GM12801 (cell line): ENCODE measurements around the gene UBE2L6.

ENCODE experiments used
- CTCF ChIP-seq: IDR thresholded peaks from one replicate; pipeline ENCODE4 v1.5.1; 2011; ENCODE audit warnings: control low read depth; ENCODE audit not compliant: insufficient read length; ENCODE audit errors: extremely low read depth

The UBE2L6 gene

GRCh38 chr11:57512646-57513451, 54.6 kb downstream of the UBE2L6 start:
- no peak for TF ChIP-seq CTCF

GRCh38 chr11:57511741-57512430, 55.6 kb downstream of the UBE2L6 start:
- no peak for TF ChIP-seq CTCF

GRCh38 chr11:57508341-57509170, 58.9 kb downstream of the UBE2L6 start:
- TF ChIP-seq CTCF, result no peak

- TF ChIP-seq CTCF, result no peak
Observed at GRCh38 chr11:57506522-57506921, 61.0 kb downstream of the UBE2L6 start.

- no peak for TF ChIP-seq CTCF
Observed at GRCh38 chr11:57504511-57504910, 63.0 kb downstream of the UBE2L6 start.

- TF ChIP-seq CTCF, result no peak
Observed at GRCh38 chr11:57502870-57503269, 64.6 kb downstream of the UBE2L6 start.

GRCh38 chr11:57502376-57502775, 65.1 kb downstream of the UBE2L6 start:
- TF ChIP-seq CTCF, result no peak
